GM19238 (cell line): ENCODE results near the gene TMEM135.
A peak's percentile ranks its signal among the peaks of the same experiment; 100 is the strongest.

Experiments
- DNase-seq: peaks from one replicate; pipeline ENCODE4 v3.0.0; 2011; ENCODE audit warnings: low spot score; ENCODE audit not compliant: insufficient read length

The TMEM135 gene

DNA sequence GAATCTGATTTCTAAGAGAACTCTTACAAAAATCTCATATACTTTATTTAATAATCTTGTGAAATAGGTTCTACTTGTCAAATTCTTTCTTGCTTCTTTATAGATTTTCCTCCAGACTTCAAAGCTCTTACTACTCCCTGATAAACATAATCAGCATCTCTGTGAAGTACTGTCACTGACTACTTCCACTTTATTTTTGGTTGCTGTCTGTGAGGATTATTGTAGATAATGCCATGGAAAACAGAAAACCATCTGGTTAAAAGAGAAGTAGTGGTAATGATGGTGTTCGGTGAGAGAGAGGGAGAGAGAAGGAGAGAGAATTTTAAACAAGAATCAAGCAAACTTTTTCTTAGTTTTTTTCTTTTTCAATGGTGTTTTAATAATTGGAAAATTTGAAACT is 152.3 kb downstream of the TMEM135 start:
- no peak for DNase-seq

DNA sequence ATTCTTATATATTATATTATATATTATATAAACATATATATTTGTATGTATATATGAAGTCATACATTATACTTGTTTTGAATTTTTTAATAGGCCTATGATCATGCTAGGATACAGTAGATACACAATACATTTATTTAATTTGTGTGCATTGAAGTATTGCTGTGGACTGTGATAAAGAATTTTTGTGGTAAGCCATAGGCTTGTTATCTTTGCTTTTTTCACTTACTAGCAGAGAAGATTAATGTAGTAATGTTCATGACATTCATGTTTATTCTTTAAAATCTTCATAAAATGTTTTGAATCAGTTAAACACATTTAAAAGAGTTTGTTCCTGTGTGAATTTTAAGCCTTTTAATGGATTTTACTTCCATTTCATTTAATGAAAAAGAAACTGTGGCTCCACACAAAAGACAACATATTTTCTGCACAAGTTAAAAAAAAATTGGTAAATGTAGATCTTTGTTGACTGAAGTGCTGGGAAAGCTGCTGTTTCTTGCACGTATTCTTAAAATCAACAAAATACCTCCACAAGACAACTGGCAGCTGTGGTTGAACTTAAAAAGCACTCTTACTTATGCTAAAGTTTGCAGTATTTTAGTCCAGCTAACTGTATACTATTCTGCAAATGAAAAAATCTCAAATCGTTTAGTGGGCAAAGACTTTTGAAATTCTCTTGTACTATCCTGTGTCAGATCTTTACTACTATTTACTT is 156.2 kb downstream of the TMEM135 start:
- no peak for DNase-seq

DNA sequence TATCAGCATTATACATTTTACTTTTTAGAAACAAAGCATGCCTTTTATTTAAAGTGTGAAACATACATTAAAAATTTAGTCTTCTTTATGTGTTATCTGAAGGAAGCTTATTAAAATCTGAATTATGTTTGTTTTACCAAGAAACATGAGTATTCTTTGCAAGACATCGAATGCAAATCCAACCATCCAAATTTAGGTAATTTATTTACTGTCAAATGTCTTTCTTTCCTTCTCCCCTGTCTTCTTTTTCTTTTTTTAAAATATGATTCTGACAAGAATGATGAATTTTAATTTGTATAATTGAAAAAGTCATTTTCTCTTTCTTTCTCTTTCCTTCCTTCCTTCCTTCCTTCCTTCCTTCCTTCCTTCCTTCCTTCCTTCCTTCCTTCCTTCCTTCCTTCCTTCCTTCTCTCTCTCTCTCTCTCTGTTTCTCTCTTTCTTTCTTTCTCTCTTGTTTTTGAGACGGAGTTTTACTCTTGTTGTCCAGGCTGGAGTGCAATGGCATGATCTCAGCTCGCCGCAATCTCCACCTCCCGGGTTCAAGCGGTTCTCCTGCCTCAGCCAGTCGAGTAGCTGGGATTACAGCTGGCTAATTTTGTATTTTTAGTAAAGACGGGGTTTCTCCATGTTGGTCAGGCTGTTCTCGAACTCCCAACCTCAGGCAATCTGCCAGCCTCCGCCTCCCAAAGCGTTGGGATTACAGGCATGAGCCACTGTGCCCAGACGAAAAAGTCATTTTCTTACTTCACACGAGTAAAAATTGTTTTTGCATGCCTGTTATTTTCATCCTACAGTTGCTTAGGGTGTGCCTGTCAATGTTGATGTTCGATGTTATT is 157.5 kb downstream of the TMEM135 start:
- DNase-seq = no peak

DNA sequence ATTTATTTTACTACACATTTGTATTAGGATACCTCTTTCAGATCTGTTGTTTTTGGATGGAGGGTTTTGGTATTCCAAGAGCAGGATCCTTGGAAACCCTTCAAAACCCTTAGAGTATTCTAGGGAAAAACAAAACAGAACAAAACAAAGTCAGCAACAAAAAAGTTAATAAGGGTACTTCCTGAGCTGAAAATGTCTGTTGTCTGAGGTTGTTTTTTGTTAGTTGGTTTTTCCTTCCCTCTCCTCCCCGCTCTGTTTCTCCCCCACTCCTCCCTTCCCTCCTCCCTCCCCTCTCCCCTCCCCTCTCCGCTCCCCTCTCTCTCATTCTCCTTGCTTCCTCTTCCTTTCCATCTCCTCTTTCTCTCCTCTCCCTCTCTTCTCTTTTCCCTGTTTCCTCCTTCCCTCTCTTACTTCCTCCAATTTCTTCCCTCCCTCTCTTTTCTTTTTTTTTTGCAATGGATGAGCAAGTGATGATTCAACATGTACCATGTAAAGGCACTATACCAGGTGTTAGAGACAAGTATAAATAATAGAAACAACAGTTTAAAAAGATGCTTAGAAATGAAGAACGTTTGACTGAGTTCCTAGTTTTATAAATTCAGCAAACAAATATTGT is 160.6 kb downstream of the TMEM135 start:
- DNase-seq = no peak

DNA sequence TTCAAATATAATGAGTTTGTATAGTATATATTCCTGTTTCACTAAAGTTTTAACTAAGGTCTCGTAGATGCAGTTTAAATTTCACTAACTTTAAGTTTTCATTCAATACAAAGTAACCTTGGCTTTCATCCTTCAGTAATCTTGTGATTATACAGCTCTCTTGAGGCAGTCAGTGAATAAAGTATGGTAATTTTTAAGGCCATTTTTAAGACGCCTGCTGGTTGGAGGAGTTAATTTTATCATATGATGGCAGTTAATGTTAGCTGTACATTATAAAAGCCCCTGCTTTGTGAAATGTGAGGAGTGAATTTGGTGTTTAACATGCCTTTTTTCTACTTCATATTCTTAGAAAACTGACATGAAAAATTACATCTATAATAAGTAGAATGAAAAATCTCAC is 163.6 kb downstream of the TMEM135 start:
- no peak for DNase-seq

DNA sequence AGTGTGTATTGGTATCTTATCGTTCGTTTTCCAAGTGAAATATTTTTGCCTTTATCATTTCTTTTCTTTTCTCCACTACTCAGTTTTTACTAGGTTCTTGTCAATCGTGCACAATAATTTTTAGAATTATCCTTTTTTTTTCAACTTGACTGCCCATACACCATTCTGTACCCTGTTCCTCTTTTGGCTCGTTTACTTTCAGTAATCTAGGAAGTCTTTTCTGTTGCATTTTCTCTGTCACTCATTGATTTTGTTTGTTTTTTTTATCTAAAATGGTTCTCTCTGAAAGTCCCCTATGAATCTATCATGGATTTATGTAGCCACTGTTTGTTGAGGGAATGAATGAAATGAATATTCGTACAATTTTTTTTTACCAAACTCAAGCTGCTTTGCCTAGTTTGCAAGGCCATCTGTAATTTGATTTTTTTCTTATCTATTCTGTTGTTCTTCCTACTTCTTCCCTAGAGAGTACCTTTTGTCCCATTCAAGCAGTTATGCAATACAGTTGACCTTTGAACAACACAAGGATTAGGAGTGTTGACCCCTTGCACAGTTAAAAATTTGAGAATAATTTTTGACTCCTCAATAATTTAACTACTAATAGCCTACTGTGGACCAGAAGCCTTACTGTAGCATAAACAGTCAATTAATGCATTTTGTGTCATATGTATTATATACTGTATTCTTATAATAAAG is 166.3 kb downstream of the TMEM135 start:
- DNase-seq = no peak

DNA sequence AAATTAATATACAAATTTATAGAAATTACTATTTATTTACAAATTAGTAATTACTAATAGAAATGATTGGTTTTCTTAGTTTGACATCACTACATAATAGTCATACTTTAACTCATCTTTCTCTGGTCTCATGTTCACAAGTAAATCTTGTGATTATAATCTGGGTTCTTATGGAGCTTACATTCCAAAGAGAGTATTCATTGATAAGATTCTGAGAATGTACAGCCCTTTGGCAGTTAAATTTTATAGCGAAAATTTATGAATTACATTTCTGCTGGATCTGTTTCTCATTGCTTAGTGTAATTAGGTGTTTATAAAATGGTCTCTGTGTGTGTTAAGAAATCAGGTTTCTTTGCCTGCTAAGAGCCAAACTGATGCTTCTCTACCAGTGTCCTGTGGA is 175.2 kb downstream of the TMEM135 start:
- no peak for DNase-seq

DNA sequence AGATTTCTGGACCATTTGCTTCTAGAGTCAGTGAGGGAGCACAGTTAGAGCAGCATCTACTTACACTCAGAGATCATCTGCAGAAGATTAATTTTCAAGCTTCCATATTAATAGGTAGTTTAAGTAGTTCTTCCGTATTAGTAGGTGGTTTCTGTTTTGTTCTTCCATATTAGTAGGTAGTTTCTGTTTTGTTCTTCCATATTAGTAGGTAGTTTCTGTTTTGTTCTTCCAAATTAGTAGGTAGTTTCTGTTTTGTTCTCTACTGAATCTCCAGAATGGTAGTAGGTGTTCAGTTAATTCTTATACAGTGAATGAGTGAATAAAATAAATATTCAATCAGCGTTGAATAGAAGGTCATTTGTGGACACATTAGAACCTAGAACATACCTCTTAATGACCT is 175.7 kb downstream of the TMEM135 start:
- no peak for DNase-seq

DNA sequence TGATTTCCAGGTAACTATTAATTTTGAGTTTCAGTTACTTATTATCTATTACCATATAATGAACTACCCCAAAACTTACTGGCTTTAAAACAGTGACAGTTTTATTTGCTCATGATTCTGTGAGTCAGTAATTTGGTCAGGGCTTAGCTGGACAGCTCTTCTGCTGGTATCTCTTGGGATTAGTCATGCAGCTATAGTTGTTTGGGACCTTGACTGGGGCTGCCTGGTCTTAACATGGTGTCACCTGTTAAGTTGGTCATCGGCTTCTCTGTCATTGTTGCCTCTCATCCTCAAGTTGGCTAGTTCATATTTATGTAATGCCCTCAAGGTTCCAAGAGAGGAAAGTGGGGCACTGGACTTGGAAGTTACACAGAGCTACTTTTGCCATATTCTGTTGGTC is 177.5 kb downstream of the TMEM135 start:
- no peak for DNase-seq

DNA sequence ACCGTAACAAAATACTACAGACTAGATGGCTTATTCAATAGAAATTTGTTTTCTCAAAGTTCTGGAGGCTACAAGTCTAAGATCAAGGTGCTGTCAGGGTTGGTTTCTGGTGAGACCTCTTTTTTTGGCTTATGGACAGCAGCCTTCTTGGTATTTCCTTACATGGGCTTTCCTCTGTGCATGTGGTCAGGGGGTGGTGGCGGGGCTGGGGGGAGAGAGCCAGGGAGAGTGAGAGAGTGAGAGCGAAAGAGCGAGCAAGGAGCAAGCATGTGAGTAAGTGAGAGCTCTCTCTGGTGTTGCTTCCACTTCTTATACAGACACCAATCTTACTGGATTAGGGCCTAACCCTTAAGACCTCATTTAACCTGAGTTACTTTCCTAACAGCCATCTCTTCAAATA is 181.5 kb downstream of the TMEM135 start:
- peak; percentile 4 for DNase-seq

DNA sequence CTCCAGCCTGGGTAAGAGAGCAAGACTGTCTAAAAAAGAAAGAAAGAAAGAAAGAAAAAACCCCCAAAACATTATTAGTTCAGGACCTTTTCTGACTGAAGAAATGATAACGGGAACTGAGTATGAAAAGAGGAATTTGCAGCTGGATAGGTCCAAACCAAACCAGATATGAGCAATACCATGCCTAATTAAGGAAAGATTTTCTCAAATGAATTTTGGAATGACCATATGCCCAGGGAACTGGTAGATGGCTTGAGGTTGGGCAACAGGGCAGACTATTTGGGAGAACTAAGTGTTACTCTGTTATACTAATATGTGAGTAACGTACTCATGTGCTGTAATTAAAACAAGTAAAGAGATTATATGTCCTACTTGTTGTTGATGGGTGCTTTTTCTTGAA is 186.1 kb downstream of the TMEM135 start:
- DNase-seq = no peak

DNA sequence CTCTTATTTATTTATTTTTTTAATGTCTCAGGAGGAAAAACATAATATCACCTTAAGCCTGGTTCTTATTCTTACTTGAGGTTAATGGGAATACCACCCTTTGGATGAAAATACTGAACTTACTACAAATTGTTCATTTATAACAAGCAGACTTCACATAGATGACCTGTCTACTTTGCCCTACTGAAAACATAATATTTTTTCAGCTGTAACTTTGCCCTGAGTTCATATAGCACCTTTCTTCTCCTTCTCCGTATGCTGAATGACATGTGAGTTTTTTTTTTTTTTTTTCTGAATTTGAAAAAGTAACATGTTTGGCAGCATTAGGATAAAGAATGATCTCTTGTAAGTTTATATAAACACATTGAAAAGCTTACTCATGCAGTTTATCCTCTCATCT is 186.8 kb downstream of the TMEM135 start:
- no peak for DNase-seq

DNA sequence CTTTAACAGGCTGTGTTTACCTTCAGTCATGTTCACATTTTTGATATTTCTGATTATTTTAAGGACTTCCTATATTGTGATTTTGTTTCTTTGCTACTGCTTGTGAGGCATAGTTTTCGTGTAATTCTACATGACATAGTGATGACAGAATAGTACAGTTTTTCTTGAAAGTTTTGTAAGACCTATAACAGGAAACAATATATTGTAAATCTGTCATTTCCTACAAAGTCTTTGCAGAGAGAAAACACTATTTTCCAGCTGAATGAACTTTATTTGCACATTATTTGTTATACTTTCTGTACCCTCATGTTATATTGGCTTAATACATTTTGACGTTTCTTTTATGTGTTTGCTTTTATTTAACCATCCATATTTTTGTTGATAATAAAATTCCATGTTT is 191.1 kb downstream of the TMEM135 start:
- DNase-seq = no peak

DNA sequence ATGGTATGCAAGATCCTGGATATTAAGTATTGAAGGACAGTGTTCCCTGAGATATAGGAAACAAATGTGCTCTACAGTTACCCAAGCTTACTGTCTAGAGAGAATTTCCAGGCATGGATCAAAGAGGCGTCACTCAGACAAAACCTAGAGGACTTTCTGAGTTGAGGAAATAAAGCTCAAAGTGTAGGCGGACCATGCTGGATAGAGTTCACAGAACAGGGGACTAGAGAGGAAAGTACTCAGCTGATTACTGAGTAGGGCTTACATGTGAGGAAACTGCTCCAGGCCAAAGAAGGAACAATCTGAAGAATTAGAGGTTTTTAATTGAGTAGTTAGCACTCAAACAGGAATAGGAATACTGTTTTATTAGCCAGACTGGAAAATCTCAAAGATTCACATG is 193.3 kb downstream of the TMEM135 start:
- DNase-seq = no peak

DNA sequence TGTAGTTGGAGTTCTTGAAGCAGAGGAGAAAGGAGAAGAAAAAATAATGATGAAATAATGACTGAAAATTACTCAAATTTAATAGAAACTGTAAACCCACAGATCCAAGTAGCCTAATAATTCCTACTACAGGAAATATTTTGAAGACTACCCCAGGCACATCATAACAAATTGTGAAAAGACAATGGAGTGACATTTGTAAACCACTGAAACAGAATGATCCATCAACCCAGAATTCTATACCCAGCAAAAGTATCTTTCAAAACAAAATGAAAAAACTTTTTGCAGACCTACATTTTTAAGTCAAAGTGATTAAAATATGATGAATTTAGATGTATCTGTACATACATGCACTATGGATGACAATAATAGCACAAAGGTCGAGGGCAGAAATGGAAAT is 194.6 kb downstream of the TMEM135 start:
- DNase-seq = no peak

DNA sequence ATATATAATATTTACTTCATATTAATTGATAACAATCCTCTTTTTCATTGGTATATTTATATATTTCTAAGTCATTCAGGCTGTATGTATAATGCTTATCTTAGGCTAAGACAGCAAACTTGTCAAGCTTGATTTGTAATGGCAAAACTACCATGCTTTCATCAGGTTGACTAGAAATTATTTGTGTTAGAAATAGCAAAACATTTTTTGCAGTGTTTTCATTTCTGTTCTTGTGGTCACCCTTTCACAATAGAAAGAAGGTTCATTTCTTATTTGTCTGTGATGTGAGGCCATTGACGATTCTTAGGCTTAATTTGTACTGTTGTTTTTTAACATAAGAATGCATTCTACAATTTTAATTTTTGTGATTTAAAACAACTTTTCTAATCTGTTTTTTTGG is 197.6 kb downstream of the TMEM135 start:
- no peak for DNase-seq

DNA sequence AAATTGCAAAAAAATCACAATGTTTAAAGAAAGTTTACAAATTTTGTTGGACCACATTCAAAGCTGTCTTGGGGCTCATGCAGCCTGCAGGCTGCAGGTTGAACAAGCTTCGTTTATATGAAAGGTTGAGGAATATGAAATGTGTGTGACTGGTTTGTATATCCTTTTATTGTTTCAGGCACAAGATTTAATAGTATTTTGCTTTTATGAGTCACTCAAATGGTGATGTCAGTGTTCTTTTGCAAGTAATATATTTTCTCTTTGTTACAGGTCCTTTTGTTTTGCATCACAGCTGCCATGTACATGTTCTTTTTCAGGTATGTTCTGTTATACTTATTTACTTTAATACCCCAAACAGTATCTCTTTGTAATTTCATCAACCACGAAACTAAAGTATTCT is 198.6 kb downstream of the TMEM135 start:
- DNase-seq = no peak

DNA sequence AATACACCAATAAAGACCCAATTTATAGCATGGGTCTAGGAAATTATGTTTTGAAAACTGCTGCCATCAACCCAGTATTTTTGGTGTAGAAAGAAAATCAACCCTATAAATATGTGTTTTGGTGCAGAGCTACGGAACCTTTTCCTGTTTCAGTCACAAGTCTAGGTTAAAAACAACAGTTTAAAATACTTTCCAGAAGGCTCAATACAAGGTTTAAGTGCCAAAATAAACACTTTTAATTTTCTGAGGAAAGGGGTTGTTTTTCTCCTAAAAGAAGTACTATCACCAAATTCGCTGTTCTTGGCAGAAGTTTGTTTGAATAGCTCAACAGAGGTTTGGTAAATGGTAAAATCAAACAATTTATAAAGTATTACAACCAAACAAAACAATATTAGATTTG is 201.3 kb downstream of the TMEM135 start:
- DNase-seq = no peak

DNA sequence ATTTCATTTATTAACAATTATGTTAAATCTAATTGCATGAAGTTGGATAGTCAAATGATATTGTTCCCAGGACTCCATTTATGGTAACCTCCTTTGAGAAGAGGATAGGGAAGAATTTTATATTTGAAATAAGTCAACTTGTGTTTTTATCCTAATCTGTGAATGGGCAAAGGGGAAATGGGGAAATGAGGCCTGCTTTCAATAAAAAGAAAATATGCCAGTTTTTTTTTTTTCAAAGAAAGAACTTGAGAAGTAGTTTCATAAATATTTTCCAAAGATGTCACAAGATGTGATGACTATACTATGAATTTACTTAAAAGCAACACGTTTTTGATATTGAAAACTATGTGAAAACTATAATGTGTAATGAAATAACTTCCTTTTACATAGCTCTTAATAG is 201.8 kb downstream of the TMEM135 start:
- DNase-seq = no peak

DNA sequence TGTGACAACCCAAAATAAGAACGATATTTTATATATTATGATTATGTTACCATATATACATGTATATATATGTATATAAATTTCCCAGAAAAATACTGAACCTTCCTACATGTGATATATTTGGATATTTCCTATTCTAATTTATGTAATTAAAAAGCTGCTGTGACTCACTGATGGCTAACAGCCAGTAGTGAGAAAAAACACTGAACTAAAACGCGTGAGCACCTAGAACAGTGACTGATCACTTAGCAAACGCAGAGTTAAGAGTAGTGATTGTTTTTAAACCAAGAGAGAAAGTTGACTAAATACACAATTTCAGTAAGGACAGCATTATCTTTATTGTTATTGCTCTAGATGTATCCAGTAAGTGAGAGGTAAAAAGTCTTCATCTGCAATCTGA is 213.8 kb downstream of the TMEM135 start:
- no peak for DNase-seq

DNA sequence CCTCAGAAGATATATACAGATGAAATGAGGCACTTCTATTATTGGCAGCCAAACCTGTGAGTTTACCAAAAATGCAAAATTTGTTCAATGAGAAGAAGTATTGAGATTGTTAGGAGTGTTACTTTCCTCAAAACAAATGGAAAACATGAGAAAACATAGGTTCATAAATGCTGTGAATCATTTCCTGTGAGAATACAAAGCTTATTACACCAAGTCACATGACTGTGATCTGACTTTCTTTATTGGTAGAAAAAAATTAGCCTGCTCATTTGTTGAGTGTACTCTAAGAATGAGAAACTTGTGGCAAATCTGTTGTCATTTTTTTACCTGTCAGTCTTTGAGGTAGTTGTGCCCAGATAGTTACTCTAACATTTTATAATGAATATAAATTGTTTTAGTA is 215.1 kb downstream of the TMEM135 start:
- DNase-seq = no peak

DNA sequence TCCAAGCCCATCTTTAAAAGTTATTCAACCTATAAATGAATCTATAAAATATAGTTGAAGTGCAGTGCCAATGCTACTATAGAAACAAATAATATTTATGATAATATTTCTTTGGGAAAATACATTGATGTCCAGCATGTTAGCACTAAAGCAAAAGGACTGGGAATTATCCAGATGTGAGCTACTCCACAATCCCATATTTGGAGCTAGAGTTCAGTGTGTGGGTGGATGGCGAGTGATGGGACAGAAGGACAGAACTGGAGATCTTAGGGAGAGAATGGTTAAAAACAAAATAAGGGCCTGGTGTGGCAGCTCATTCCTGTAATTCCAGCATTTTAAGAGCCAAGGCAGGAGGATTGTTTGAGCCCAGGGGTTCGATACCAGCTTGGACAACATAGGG is 216.8 kb downstream of the TMEM135 start:
- DNase-seq = no peak
